Thoracic aorta (tissue), 2 donors: Measurements from ENCODE around the gene GNAT3. TPM values are rescaled to one million over a fixed set of nuclear protein-coding genes. Genes with fewer than 3 reads are reported as not detected.

Experiments used
- ATAC-seq: fragments of 150-250 bp; one replicate; pipeline ENCODE4 v1.8.0; 2017; ENCODE audit warnings: low read depth; ENCODE audit not compliant: insufficient number of reproducible peaks, low FRiP score
- DNase-seq: peaks from one replicate; pipeline ENCODE4 v3.0.0-alpha.2; 2020; ENCODE audit warnings: low spot score
- H3K27ac ChIP-seq, 2 donors: fragments of 200-600 bp; sonication (generic); 1 replicate in 1 of 2; 2 replicates in 1 of 2; pipeline ENCODE4 v1.5.1; 2016; ENCODE audit warnings: mild to moderate bottlenecking in 2 of 2, moderate library complexity in 2 of 2
- H3K27me3 ChIP-seq: fragments of 200-600 bp; sonication (generic); replicated peaks from 2 replicates; pipeline ENCODE4 v1.6.0; 2016; ENCODE audit warnings: mild to moderate bottlenecking; ENCODE audit not compliant: insufficient read depth
- H3K36me3 ChIP-seq: fragments of 200-600 bp; sonication (generic); one replicate; pipeline ENCODE4 v1.5.1; 2016
- H3K4me1 ChIP-seq, 2 donors: fragments of 200-600 bp; sonication (generic); 1 replicate in 1 of 2; 2 replicates in 1 of 2; pipeline versions ENCODE4 v1.5.1 to v1.6.0; 2016; ENCODE audit warnings: low read depth in 2 of 2, mild to moderate bottlenecking in 1 of 2; ENCODE audit not compliant: control insufficient read depth in 1 of 2
- H3K4me3 ChIP-seq: fragments of 200-600 bp; sonication (generic); 2 replicates; pipeline ENCODE4 v1.5.1; 2016; ENCODE audit warnings: mild to moderate bottlenecking
- H3K9me3 ChIP-seq: fragments of 200-600 bp; sonication (generic); 2 replicates; pipeline ENCODE4 v1.5.1; 2016
- total RNA-seq, 2 donors: library from RNA; depleted of rRNA; stranded (reverse); fragments of >200 nt; gene quantifications; one replicate each; pipeline versions ENCODE4 v1.1.0 to v1.2.3, GENCODE V29; 2016
- TF ChIP-seq, protein P1 (sequence below): fragments of 200-600 bp; sonication (generic); IDR thresholded peaks from one replicate; pipeline ENCODE4 v1.5.1; 2019; ENCODE audit warnings: antibody characterized with exemption

The GNAT3 gene
- total RNA-seq, 2 donors from 2014 or later = not detected

DNA sequence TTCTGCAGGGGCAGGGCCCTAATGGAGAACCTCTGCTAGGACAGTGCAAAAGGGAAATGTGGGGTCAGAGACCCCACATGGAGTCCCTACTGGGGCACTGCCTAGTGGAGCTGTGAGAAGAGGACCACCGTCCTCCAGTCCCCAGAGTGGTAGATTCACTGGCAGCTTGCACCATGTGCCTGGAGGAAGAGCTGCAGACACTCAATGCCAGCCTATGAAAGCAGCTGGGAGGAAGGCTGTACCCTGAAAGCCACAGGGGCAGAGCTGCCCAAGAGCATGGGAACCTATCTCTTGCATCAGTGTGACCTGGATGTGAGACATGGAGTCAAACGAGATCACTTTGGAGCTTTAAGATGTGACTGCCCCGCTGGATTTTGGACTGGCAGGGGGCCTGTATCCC, 20.3 kb upstream of the GNAT3 start:
- Histone ChIP-seq H3K27ac (no peak overlapping the region), H3K4me3 (no peak overlapping the region), H3K4me1 (no peaks in the 10 kb centered on the region), H3K36me3 (no peaks in the 10 kb centered on the region), H3K9me3 (no peaks in the 10 kb centered on the region), H3K27me3 (no peaks in the 10 kb centered on the region)
- ATAC-seq (no peak), DNase-seq (no peak)
- TF ChIP-seq, protein P1, sequence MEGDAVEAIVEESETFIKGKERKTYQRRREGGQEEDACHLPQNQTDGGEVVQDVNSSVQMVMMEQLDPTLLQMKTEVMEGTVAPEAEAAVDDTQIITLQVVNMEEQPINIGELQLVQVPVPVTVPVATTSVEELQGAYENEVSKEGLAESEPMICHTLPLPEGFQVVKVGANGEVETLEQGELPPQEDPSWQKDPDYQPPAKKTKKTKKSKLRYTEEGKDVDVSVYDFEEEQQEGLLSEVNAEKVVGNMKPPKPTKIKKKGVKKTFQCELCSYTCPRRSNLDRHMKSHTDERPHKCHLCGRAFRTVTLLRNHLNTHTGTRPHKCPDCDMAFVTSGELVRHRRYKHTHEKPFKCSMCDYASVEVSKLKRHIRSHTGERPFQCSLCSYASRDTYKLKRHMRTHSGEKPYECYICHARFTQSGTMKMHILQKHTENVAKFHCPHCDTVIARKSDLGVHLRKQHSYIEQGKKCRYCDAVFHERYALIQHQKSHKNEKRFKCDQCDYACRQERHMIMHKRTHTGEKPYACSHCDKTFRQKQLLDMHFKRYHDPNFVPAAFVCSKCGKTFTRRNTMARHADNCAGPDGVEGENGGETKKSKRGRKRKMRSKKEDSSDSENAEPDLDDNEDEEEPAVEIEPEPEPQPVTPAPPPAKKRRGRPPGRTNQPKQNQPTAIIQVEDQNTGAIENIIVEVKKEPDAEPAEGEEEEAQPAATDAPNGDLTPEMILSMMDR = no peak

DNA sequence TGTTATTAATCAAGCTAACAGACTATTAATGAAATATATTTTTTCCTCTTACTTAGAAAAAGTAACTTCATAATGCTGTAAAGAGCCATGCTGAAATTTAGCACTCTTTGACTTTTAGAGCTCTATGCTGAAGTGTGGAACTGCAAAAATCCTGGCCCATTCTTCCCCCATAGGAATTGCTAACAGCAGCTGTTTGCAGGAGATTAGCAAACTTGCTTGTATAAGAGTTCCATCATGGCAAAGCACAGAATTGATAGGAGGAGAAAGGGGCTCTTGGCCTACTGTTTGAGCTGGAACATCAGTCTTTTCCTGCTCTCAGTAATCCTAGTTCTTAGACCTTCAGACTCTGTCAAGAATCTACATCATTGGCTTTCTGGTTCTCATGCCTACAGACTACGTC, 18.3 kb upstream of the GNAT3 start:
- ATAC-seq (no peak), DNase-seq (no peak)
- Histone ChIP-seq H3K4me1 (no peaks in the 10 kb centered on the region), H3K4me3 (no peak overlapping the region), H3K27ac (no peak overlapping the region), H3K9me3 (no peaks in the 10 kb centered on the region), H3K36me3 (no peaks in the 10 kb centered on the region), H3K27me3 (no peaks in the 10 kb centered on the region)
- TF ChIP-seq, protein P1 = no peak

DNA sequence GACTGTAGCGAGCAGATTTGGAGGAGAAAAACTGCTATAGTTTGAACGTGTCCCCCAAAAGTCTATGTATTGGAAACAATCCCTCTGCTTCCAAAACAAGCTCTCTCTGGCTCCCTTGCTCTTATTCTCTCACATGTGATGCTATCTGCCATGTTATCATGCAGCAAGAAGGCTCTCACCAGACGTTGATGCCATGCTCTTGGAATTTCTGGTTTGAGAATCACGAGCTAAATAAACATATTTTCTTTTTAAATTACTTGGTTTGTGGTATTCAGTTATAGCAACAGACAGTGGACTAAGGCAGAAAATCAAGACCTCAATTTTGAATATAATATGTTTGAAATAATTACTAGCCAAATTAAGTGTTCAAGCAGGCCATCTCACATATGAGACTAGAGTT, 17.5 kb upstream of the GNAT3 start:
- Histone ChIP-seq H3K9me3 (no peaks in the 10 kb centered on the region), H3K36me3 (no peaks in the 10 kb centered on the region), H3K27me3 (no peaks in the 10 kb centered on the region), H3K4me3 (no peak overlapping the region), H3K4me1 (no peaks in the 10 kb centered on the region), H3K27ac (no peak overlapping the region)
- TF ChIP-seq, protein P1 = no peak
- no peak for DNase-seq
- no peak for ATAC-seq

GRCh38 chr7:80528689-80529088, 16.8 kb upstream of the GNAT3 start:
- H3K9me3 ChIP-seq = no peaks in the 10 kb centered on the region
- TF ChIP-seq, protein P1 = no peak

GRCh38 chr7:80526472-80526871, 14.6 kb upstream of the GNAT3 start:
- ATAC-seq (no peak), DNase-seq (no peak)
- Histone ChIP-seq H3K27me3 (no peaks in the 10 kb centered on the region), H3K9me3 (no peaks in the 10 kb centered on the region), H3K4me1 (no peaks in the 10 kb centered on the region), H3K27ac (no peak overlapping the region), H3K4me3 (no peak overlapping the region), H3K36me3 (no peaks in the 10 kb centered on the region)
- TF ChIP-seq, protein P1 = no peak

More at GRCh38 chr7:80528689-80529088, 16.8 kb upstream of the GNAT3 start:
- Histone ChIP-seq H3K27me3 (no peaks in the 10 kb centered on the region), H3K27ac (no peak overlapping the region), H3K4me1 (no peaks in the 10 kb centered on the region), H3K4me3 (no peak overlapping the region), H3K36me3 (no peaks in the 10 kb centered on the region)
- DNase-seq (no peak), ATAC-seq (no peak)
